HepG2 (cell line): ENCODE data around the gene MRPL38. TPM values are rescaled to one million over a fixed set of nuclear protein-coding genes. Genes with fewer than 3 reads are reported as not detected.

Experiments used
- CENPT ChIP-seq: sonication (generic); formaldehyde crosslinking; IDR thresholded peaks from 2 replicates; pipeline ENCODE4 v1.8.0; 2022; ENCODE audit warnings: low read depth, mild to moderate bottlenecking, moderate library complexity, missing genetic modification reagents
- CSRNP1 ChIP-seq: sonication (generic); formaldehyde crosslinking; IDR thresholded peaks from 2 replicates; pipeline ENCODE4 v1.8.1; 2023; ENCODE audit warnings: mild to moderate bottlenecking, missing genetic modification reagents
- HINFP ChIP-seq: sonication (generic); formaldehyde crosslinking; IDR thresholded peaks from 2 replicates; pipeline ENCODE4 v1.4.0; 2020; ENCODE audit warnings: low read depth, mild to moderate bottlenecking, missing genetic modification reagents
- IKZF5 ChIP-seq: IDR thresholded peaks from 2 replicates; pipeline ENCODE4 v1.6.1; 2018; ENCODE audit warnings: missing genetic modification reagents, mild to moderate bottlenecking, missing compliant biosample characterization
- JUNB ChIP-seq: sonication (generic); formaldehyde crosslinking; IDR thresholded peaks from 2 replicates; pipeline ENCODE4 v1.8.0; 2022; ENCODE audit warnings: missing genetic modification reagents, mild to moderate bottlenecking, borderline replicate concordance
- KAT8 ChIP-seq: IDR thresholded peaks from 2 replicates; pipeline ENCODE4 v1.6.1; 2016; ENCODE audit warnings: missing genetic modification reagents, missing compliant biosample characterization
- MEIS1 ChIP-seq: sonication (generic); formaldehyde crosslinking; IDR thresholded peaks from 2 replicates; pipeline ENCODE4 v1.9.0; 2021; ENCODE audit warnings: mild to moderate bottlenecking, missing genetic modification reagents, moderate library complexity, borderline replicate concordance
- NFKB2 ChIP-seq: sonication (generic); formaldehyde crosslinking; IDR thresholded peaks from 2 replicates; pipeline ENCODE4 v1.4.0; 2020; ENCODE audit warnings: missing genetic modification reagents, borderline replicate concordance
- USF2 ChIP-seq, 2 experiments: sonication (generic) in 1 of 2; formaldehyde crosslinking in 1 of 2; IDR thresholded peaks; 2 replicates each; pipeline versions ENCODE4 v1.5.1 to v1.6.1; 2011 to 2020; ENCODE audit warnings: borderline replicate concordance in 1 of 2, low read depth in 1 of 2, low read length in 1 of 2, mild to moderate bottlenecking in 1 of 2, missing genetic modification reagents in 1 of 2, moderate library complexity in 1 of 2
- ZBTB26 ChIP-seq: IDR thresholded peaks from 2 replicates; pipeline ENCODE4 v1.6.1; 2016; ENCODE audit warnings: missing compliant biosample characterization, missing genetic modification reagents, borderline replicate concordance
- ZBTB33 ChIP-seq: sonication (generic); formaldehyde crosslinking; IDR thresholded peaks from 2 replicates; pipeline ENCODE4 v1.4.0; 2020; ENCODE audit warnings: missing genetic modification reagents
- ZBTB38 ChIP-seq: sonication (generic); formaldehyde crosslinking; IDR thresholded peaks from 2 replicates; pipeline ENCODE4 v1.5.1; 2020; ENCODE audit warnings: mild to moderate bottlenecking, missing genetic modification reagents
- ZNF781 ChIP-seq: sonication (generic); formaldehyde crosslinking; IDR thresholded peaks from 2 replicates; pipeline ENCODE4 v1.5.1; 2020; ENCODE audit warnings: borderline replicate concordance, mild to moderate bottlenecking, missing genetic modification reagents; ENCODE audit errors: not compliant biosample characterization
- polyA plus RNA-seq, 8 experiments: library from polyadenylated mRNA; depleted of rRNA in 3 of 8; stranded (reverse) in 7 of 8; unstranded in 1 of 8; fragments of >200 nt; fragmentation: Illumina TruSeq in 4 of 8; extraction: Trizol in 4 of 8; gene quantifications; 2 replicates each; pipeline versions ENCODE4 v1.2.1 to v1.2.3, GENCODE V29; 2011 to 2016; ENCODE audit warnings: low read depth in 4 of 8, missing spikeins in 1 of 8, mixed read lengths in 1 of 8; ENCODE audit not compliant: insufficient read depth in 1 of 8
- total RNA-seq, 5 experiments: library from RNA; depleted of rRNA; stranded (reverse); fragments of >200 nt; fragmentation: Illumina TruSeq; extraction: Trizol; gene quantifications; 2 replicates each; pipeline ENCODE4 v1.2.3, GENCODE V29; 2016; ENCODE audit warnings: low read depth in 1 of 5

MRPL38 gene
- total and polyA plus RNA-seq, 2 of the 13 experiments (the other 11 are each of a cell fraction or from before 2014, with no cell fraction given) = 83.7 to 125 TPM

GRCh38 chr17:75894049-75894733 lies 10.5 kb downstream of the MRPL38 start (continued):
- TF ChIP-seq NFKB2 (CRISPR knock-in tag) (no peak), ZBTB33 (no peak), HINFP (CRISPR knock-in tag) (peak; percentile 4), ZBTB26 (CRISPR knock-in tag) (no peak), CENPT (CRISPR knock-in tag) (no peak), MEIS1 (CRISPR knock-in tag) (no peak), USF2 (IDR thresholded peaks at IDR 0.05; ENCODE audit: low read depth, low read length) (no peak), USF2 (CRISPR knock-in tag; IDR thresholded peaks at IDR 0.05; ENCODE audit: borderline replicate concordance) (no peak), JUNB (CRISPR knock-in tag) (no peak), ZNF781 (CRISPR knock-in tag) (no peak), KAT8 (CRISPR knock-in tag) (no peak; the same call in 1 of the 2 replicates), ZBTB38 (CRISPR knock-in tag) (peak; percentile 68), IKZF5 (CRISPR knock-in tag) (no peak), CSRNP1 (CRISPR knock-in tag) (no peak)
